ENCODE results near the gene NPM1.
"Not testable (repeated sequence)": the region's sequence is repeated elsewhere in the genome, so short reads cannot be mapped to it uniquely, and the experiment has no call there.

The NPM1 gene

GRCh38 chr5:171387345-171387969 is at the start of gene NPM1:
Gene NPM1 (plus strand): TSS chr5:171387849. CDS start chr5:171387949, 100 bp downstream.
- H3K4me3 ChIP-seq = peak within 1 kb of the TSS; percentile 81 to 98 (median 94)
- H3K27ac ChIP-seq = peak within 1 kb of the TSS; percentile 73 to 97 (median 91)

GRCh38 chr5:171340042-171340441 is 47.6 kb upstream of the NPM1 start:
- H3K4me3 ChIP-seq = no peak overlapping the region
- no peak overlapping the region for H3K27ac ChIP-seq

GRCh38 chr5:171340491-171340890 is 47.2 kb upstream of the NPM1 start:
- Histone ChIP-seq H3K27ac (no peak overlapping the region), H3K4me3 (no peak overlapping the region)

GRCh38 chr5:171342362-171343111 is 45.1 kb upstream of the NPM1 start:
- H3K4me3 ChIP-seq = no peak overlapping the region
- H3K27ac ChIP-seq = no peak overlapping the region

GRCh38 chr5:171344936-171345608 is 42.6 kb upstream of the NPM1 start:
- H3K4me3 ChIP-seq = no peak overlapping the region
- H3K27ac ChIP-seq = no peak overlapping the region

GRCh38 chr5:171351536-171352073 is 36.0 kb upstream of the NPM1 start:
- Histone ChIP-seq H3K4me3 (no peak overlapping the region), H3K27ac (no peak overlapping the region)

GRCh38 chr5:171355302-171355724 is 32.3 kb upstream of the NPM1 start:
- Histone ChIP-seq H3K4me3 (no peak overlapping the region), H3K27ac (no peak overlapping the region)

GRCh38 chr5:171357843-171358242 is 29.8 kb upstream of the NPM1 start:
- Histone ChIP-seq H3K27ac (no peak overlapping the region), H3K4me3 (no peak overlapping the region)

GRCh38 chr5:171361151-171361550 is 26.5 kb upstream of the NPM1 start:
- not testable (repeated sequence) for H3K27ac ChIP-seq, H3K4me3 ChIP-seq

GRCh38 chr5:171363249-171363648 is 24.4 kb upstream of the NPM1 start:
- not testable (repeated sequence) for H3K27ac ChIP-seq, H3K4me3 ChIP-seq

- H3K4me3 ChIP-seq = no peak overlapping the region
- H3K27ac ChIP-seq = no peak overlapping the region
These were observed 23.8 kb upstream of the NPM1 start for GRCh38 chr5:171363846-171364245.

GRCh38 chr5:171365351-171365750 is 22.3 kb upstream of the NPM1 start:
- Histone ChIP-seq H3K4me3 (no peak overlapping the region), H3K27ac (no peak overlapping the region)

GRCh38 chr5:171366645-171367044 is 21.0 kb upstream of the NPM1 start:
- H3K4me3 ChIP-seq = no peak overlapping the region
- no peak overlapping the region for H3K27ac ChIP-seq

- Histone ChIP-seq H3K27ac (no peak overlapping the region), H3K4me3 (no peak overlapping the region)
These were observed 20.0 kb upstream of the NPM1 start for GRCh38 chr5:171367424-171368370.

GRCh38 chr5:171369056-171369455 is 18.6 kb upstream of the NPM1 start:
- H3K4me3 ChIP-seq = no peak overlapping the region
- no peak overlapping the region for H3K27ac ChIP-seq

GRCh38 chr5:171369898-171370297 is 17.8 kb upstream of the NPM1 start:
- H3K4me3 ChIP-seq = no peak overlapping the region
- no peak overlapping the region for H3K27ac ChIP-seq

- not testable (repeated sequence) for H3K27ac ChIP-seq, H3K4me3 ChIP-seq
These were observed 16.8 kb upstream of the NPM1 start for GRCh38 chr5:171370881-171371280.

GRCh38 chr5:171371326-171371725 is 16.3 kb upstream of the NPM1 start:
- Histone ChIP-seq H3K27ac (no peak overlapping the region), H3K4me3 (no peak overlapping the region)

GRCh38 chr5:171379961-171380360 is 7.7 kb upstream of the NPM1 start:
- H3K4me3 ChIP-seq = no peak overlapping the region
- no peak overlapping the region for H3K27ac ChIP-seq

GRCh38 chr5:171384416-171384815 is 3.2 kb upstream of the NPM1 start:
- not testable (repeated sequence) for H3K4me3 ChIP-seq, H3K27ac ChIP-seq
